HepG2 (cell line): Measurements from ENCODE around the gene NAIF1. TPM values are rescaled to one million over a fixed set of nuclear protein-coding genes. Genes with fewer than 3 reads are reported as not detected.

ENCODE experiments used
- CEBPG ChIP-seq: IDR thresholded peaks from 2 replicates; pipeline ENCODE4 v1.6.1; 2016
- DBP ChIP-seq: sonication (generic); formaldehyde crosslinking; IDR thresholded peaks from 2 replicates; pipeline ENCODE4 v1.4.0; 2020; ENCODE audit warnings: missing genetic modification reagents; ENCODE audit errors: not compliant biosample characterization
- KDM2A ChIP-seq: sonication (generic); formaldehyde crosslinking; IDR thresholded peaks from 2 replicates; pipeline ENCODE4 v1.4.0; 2020; ENCODE audit warnings: low read depth, missing genetic modification reagents, borderline replicate concordance
- NFAT5 ChIP-seq: sonication (generic); formaldehyde crosslinking; IDR thresholded peaks from 2 replicates; pipeline ENCODE4 v1.4.0; 2020; ENCODE audit warnings: missing genetic modification reagents
- NR2F1 ChIP-seq, 2 experiments: fragments of 450-650 bp in 1 of 2; formaldehyde crosslinking in 1 of 2; IDR thresholded peaks; 2 replicates each; pipeline versions ENCODE4 v1.5.0 to v1.6.1; 2016 to 2020; ENCODE audit warnings: mild to moderate bottlenecking in 1 of 2, missing compliant biosample characterization in 1 of 2, missing genetic modification reagents in 1 of 2, moderate library complexity in 1 of 2
- PCBP1 ChIP-seq: fragments of 200-400 bp; formaldehyde crosslinking; IDR thresholded peaks from 2 replicates; pipeline ENCODE4 v1.6.1; 2017; ENCODE audit warnings: mild to moderate bottlenecking, low read depth, low read length, borderline replicate concordance
- POGZ ChIP-seq: sonication (generic); formaldehyde crosslinking; IDR thresholded peaks from 2 replicates; pipeline ENCODE4 v1.4.0; 2020; ENCODE audit warnings: mild to moderate bottlenecking, missing genetic modification reagents
- RXRA ChIP-seq: sonication (generic); formaldehyde crosslinking; IDR thresholded peaks from 2 replicates; pipeline ENCODE4 v1.5.1; 2020; ENCODE audit warnings: missing genetic modification reagents
- SPEN ChIP-seq: sonication (generic); formaldehyde crosslinking; IDR thresholded peaks from 2 replicates; pipeline ENCODE4 v1.5.1; 2020; ENCODE audit warnings: low read depth, mild to moderate bottlenecking, missing genetic modification reagents
- YEATS2 ChIP-seq: sonication (generic); formaldehyde crosslinking; IDR thresholded peaks from 2 replicates; pipeline ENCODE4 v1.4.0; 2020; ENCODE audit warnings: missing genetic modification reagents, borderline replicate concordance
- ZNF350 ChIP-seq: sonication (generic); formaldehyde crosslinking; IDR thresholded peaks from 2 replicates; pipeline ENCODE4 v1.4.0; 2020; ENCODE audit warnings: mild to moderate bottlenecking, low read depth, missing genetic modification reagents, borderline replicate concordance
- ZNF432 ChIP-seq: sonication (generic); formaldehyde crosslinking; IDR thresholded peaks from 2 replicates; pipeline ENCODE4 v1.5.0; 2020; ENCODE audit warnings: missing genetic modification reagents, mild to moderate bottlenecking, borderline replicate concordance
- ZNF580 ChIP-seq: IDR thresholded peaks from 2 replicates; pipeline ENCODE4 v1.6.1; 2016; ENCODE audit warnings: low read depth, borderline replicate concordance
- ZNF646 ChIP-seq: sonication (generic); formaldehyde crosslinking; IDR thresholded peaks from 2 replicates; pipeline ENCODE4 v1.9.0; 2021; ENCODE audit warnings: mild to moderate bottlenecking, missing genetic modification reagents
- ZNF674 ChIP-seq: sonication (generic); formaldehyde crosslinking; IDR thresholded peaks from 2 replicates; pipeline ENCODE4 v1.5.0; 2020; ENCODE audit warnings: low read depth, mild to moderate bottlenecking, missing genetic modification reagents
- ZNF83 ChIP-seq: sonication (generic); formaldehyde crosslinking; IDR thresholded peaks from 2 replicates; pipeline ENCODE4 v1.4.0; 2020; ENCODE audit warnings: missing genetic modification reagents, mild to moderate bottlenecking, borderline replicate concordance
- polyA plus RNA-seq, 8 experiments: library from polyadenylated mRNA; depleted of rRNA in 3 of 8; stranded (reverse) in 7 of 8; unstranded in 1 of 8; fragments of >200 nt; fragmentation: Illumina TruSeq in 4 of 8; extraction: Trizol in 4 of 8; gene quantifications; 2 replicates each; pipeline versions ENCODE4 v1.2.1 to v1.2.3, GENCODE V29; 2011 to 2016; ENCODE audit warnings: low read depth in 4 of 8, missing spikeins in 1 of 8, mixed read lengths in 1 of 8; ENCODE audit not compliant: insufficient read depth in 1 of 8
- total RNA-seq, 5 experiments: library from RNA; depleted of rRNA; stranded (reverse); fragments of >200 nt; fragmentation: Illumina TruSeq; extraction: Trizol; gene quantifications; 2 replicates each; pipeline ENCODE4 v1.2.3, GENCODE V29; 2016; ENCODE audit warnings: low read depth in 1 of 5

NAIF1 gene
- total and polyA plus RNA-seq, 2 of the 13 experiments (the other 11 are each of a cell fraction or from before 2014, with no cell fraction given), result 6.0 to 6.9 TPM

- TF ChIP-seq ZNF646 (CRISPR knock-in tag) (no peak), ZNF350 (CRISPR knock-in tag) (0 out of 2 replicates have a peak, but pooled peaks have one; percentile 5), RXRA (CRISPR knock-in tag) (no peak), KDM2A (CRISPR knock-in tag) (no peak), YEATS2 (CRISPR knock-in tag) (no peak), CEBPG (CRISPR knock-in tag) (no peak), ZNF674 (CRISPR knock-in tag) (no peak), POGZ (no peak), PCBP1 (no peak), ZNF432 (no peak), DBP (no peak), NR2F1 (CRISPR knock-in tag; IDR thresholded peaks at IDR 0.05) (no peak), ZNF83 (CRISPR knock-in tag) (no peak), ZNF580 (no peak), SPEN (CRISPR knock-in tag) (no peak), NFAT5 (CRISPR knock-in tag) (0 out of 2 replicates have a peak, but pooled peaks have one; percentile 12)
Measured at GRCh38 chr9:128097543-128098296, 30.6 kb upstream of the NAIF1 start (continued).
